GM18951 (cell line): ENCODE data around the gene CEP164.

ENCODE experiments used
- POLR2A ChIP-seq: IDR thresholded peaks from 4 replicates; pipeline ENCODE4 v1.6.1; 2011; ENCODE audit warnings: mild to moderate bottlenecking; ENCODE audit not compliant: insufficient read length, insufficient read depth; ENCODE audit errors: extremely low read depth
- in situ Hi-C: fragments of 300-500 bp; cut with MboI; formaldehyde crosslinking; loops from one replicate; pipeline ENCODE4 v1.12.0; 2022; ENCODE audit warnings: low sequenced_read_pairs, mixed read lengths, inconsistent platforms; ENCODE audit not compliant: unreplicated experiment

The CEP164 gene

DNA sequence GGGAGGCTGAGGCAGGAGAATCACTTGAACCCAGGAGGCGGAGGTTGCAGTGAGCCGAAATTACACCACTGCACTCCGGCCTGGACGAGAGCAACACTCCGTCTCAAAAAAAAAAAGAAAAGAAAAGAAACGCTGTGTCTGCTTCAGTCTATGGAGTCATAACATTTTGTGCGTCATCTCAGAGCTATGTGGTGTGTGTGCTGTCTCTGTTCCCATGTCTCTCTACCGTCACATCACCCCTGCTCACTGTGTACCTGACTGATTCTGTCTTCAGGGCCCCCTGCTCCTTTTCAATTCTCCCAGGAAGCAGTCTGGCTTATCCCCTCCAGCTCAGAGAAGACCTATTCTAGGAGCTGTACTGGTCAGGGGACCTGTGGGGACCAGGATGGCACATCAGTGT is 29.5 kb upstream of the CEP164 start:
- in situ Hi-C loops, result no loop called here
- no peak for TF ChIP-seq POLR2A

DNA sequence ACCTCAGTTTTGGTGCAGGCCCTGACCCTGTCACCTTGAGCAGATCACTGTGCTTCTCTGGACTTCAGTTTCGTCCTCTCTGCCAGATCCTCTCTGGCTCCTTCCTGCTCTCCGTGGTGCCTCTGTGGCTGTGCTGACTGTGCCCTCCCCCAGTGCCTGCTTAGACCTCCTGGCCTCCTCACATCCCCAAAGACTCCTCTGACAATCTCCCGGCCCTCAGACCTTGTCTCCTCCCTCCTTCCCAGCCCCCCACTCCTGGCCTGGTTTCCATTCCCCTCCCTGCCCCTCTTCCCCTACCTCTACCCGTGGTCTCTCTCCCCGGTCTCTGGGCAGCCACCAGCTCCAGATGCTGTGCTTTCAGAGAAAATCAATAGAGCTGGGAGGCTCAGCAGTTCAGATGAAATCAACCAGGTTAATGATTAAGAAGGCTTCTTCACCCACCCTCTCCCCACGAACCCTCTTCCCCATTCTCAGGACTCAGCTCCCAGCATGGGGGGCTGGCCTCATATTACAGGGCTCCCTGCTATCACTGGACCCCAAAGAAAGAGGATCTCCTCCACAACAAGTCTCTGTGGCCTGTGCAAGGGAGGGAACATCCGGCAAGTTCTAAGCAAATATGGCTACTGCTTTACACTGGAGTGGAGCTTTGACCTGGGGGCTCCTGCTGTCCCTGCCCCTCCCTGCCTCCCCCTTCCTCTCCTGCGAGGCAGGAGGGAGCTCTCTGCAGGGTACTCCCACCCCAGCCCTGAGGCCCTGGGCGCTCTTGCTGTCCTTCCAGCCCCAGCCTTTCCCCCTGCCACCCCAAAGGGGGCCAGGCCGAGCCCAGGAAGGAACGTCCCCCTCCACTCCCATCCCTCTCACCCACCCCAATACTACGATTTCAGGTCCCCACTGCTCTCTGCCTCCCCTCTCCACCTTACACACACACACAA is 28.0 kb upstream of the CEP164 start:
- no peak for TF ChIP-seq POLR2A
- in situ Hi-C loops, result no loop called here

DNA sequence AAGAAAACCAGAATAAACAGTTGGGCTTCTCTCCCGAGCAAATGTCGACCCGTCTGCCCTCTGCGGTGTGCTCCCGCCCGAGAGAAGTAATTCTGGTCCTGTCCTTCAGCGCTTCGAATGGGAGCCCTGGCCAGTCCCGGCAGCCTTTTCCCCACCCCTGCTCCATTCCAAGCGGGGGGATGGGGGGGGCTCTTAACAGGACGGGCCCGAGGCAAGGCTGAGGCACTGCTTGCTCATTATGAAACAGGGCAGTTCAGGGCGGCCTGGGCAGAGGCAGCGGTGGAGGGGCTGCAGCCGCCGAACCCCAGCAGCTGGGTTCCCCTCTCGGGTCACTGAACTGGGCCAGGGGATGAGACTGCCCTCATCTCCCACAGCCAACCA is 27.4 kb upstream of the CEP164 start:
- no peak for TF ChIP-seq POLR2A

DNA sequence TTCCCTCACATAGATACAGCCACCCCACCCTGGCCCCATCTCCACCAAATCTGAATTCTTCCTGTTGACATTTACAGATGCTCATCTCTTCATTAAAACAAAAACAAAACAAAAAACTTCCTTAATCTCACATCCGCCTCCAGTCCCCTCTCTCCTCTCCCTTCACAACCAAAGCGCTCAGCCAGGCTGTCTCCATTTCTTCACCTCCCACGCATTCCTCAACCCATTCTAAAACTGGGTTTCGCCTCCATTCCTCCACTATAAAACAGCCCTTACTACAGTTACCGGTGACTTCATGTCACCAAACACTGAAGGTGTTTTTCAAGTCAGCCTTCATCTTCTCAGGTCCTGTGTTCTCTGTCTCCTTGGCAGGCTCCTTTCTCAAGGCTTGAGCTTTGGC is 26.9 kb upstream of the CEP164 start:
- in situ Hi-C loops, result no loop called here
- TF ChIP-seq POLR2A, result no peak

More for the DNA sequence above, 27.4 kb upstream of the CEP164 start:
- in situ Hi-C loops, result no loop called here

DNA sequence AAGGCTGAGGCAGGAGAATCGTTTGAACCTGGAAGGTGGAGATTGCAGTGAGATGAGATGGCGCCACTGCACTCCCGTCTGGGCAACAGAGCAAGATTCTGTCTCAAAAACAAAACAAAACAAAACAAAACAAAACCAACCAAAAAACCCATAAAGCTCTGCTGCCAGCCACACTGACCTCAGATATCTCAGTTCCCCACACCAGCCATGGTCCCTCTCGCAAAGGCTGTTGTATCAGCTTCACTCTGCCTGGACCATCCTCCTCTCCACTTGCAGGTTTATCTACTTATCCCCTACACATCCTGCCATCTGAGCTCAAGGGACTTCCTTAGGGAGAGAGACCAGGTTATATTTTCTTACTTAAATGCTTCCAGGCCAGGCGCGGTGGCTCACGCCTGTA is 25.4 kb upstream of the CEP164 start:
- no peak for TF ChIP-seq POLR2A
- in situ Hi-C loops, result no loop called here

DNA sequence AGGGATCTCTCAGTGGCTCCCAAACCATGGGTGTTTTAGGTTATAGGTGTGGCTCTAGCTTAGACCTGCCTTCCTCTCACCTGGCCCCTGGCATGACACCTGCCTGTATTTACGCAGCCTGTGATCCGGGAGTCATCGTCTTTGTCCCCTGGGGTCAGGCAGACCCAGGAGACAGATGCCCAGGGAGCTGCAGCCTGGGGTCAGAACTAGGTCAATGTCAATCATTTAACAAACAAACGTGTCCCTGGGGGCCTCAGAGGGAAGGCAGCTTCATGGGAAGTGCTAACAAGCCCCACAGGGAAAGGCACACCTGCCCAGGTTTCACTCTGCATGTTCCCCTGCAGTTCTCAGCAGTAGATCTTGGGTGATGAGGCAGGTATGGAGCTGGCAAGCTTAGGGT is 24.6 kb upstream of the CEP164 start:
- in situ Hi-C loops, result no loop called here

DNA sequence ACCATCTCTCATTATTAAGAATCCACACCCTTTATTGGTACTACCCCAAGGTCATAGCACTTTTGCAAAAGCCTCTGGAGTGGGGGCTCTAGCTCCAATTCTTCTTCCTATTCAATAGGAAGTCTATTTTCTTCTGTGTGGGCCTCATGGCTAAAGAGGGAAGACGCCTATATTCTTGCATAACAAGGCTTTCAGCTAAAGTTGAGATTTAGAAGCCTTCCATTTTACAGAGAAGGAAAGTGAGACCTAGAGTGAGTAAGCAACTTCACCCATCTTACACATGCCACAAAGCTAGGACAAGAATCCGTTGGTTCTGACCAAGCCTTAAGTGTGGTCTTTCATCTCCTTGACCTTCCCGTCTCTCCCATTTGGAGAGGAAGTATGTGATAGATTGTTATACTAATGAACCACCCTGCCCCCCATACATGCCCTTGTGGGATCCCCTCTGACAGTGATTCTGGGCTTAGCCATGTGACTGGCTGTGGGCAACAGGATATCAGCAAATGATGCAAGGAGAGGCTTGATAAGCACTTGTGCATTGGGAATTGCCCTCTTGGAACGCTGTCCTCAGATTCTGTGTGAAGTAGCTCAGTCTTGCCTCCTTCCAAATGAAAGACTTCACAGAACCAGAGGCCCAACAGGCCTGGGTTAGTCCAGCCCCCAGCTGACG is 23.9 kb upstream of the CEP164 start:
- in situ Hi-C loops, result no loop called here
- no peak for TF ChIP-seq POLR2A

More for the DNA sequence above, 24.6 kb upstream of the CEP164 start:
- no peak for TF ChIP-seq POLR2A

DNA sequence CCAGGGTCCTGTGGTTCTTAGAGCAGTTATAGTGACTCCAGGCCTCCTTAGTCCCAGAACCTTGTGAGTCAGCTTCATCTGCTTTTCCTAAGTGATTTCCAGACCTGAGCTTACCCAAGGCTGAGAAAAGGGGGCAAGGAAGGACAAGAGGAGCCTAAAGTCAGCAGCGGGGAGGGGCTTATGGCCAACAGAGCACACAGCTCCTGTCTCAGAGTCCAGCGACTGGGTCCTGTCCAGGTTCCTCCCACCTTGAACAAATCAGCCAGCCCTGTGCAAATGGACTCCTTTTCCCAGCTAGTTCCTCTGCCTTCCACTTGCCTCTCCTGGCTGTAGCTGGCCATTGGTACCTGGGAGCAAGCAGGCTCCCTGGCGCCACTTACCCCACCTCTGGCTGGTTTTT is 22.5 kb upstream of the CEP164 start:
- in situ Hi-C loops, result no loop called here
- TF ChIP-seq POLR2A, result no peak

DNA sequence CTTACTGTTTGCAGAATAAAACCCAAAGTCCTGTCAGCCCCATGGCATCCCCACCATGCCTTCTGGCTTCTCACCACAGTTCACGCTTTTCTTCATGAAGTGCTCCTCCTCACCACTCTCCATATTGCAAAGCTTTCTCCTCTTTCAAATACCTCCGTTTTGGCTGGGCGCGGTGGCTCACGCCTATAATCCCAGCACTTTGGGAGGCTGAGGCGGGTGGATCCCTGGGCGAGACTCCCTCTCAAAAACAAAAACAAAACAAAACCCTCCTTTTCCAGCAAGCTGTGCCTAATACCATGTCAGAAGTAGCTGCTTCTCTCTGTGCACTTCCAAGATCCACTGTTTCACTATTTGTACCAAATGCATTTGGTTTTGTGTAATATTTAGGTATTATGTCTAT is 18.3 kb upstream of the CEP164 start:
- no peak for TF ChIP-seq POLR2A
- in situ Hi-C loops, result no loop called here

DNA sequence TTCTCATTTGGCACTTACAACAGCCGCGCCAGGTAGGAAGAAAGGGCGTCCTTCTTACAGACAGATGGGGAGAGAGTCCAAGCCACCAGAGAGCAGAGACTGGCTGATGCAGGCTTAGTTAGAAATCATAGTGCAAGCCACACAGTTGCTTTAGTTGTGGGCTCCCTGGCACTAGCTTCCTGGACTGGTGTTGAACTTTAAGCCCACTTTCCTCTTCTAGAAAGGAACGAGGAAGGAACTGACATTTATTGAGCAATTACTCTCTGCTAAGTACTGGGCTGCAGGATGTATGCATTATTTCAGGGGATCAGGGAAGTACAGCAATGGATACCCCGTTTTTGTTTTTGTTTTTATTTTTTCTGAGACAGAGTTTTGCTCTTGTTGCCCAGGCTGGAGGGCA is 14.6 kb upstream of the CEP164 start:
- TF ChIP-seq POLR2A, result no peak
- in situ Hi-C loops, result no loop called here

DNA sequence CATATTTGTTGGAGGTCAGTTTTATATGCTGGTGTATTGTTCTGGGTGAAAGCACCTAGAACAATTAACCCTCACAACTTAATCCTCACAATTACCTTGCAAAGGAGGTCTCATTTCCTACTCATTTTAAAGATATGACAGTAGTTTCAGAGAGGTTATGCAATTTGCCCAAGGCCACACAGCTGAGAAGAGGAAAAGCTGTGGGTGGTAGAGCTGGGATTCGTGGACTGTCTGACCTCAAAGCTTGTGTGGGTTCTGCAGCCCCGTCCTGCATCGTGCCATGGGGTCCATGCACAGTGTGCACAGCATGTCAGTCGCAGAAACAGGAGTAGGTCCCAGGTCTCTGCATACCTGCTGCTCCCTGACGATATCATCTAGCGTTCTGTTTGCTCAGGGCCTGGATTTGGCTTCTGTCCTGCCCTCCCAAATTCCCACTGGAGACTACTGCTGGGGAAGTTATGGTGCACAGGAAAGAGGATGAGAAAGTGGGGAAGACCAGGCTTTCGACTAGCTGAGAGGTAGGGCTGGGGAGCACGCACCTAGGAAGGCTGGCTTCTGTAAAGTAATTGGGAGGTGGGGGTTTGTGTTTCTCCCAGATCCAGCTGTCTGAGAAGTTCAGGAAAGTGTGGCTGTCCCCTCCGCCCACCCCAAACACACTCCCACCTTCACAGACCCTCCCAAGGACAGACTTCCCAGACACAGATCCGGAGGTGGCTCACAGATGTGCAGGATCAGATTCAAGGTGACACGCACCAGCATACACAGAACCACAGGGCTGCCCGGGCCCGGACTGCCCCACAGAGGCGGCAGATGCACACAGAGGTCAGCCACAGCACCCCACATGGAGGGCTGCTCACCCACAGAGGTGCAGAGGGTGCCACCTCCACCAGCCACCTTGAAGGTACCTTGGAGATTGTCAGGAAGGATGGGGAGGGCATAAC is 13.6 kb upstream of the CEP164 start:
- TF ChIP-seq POLR2A, result no peak

DNA sequence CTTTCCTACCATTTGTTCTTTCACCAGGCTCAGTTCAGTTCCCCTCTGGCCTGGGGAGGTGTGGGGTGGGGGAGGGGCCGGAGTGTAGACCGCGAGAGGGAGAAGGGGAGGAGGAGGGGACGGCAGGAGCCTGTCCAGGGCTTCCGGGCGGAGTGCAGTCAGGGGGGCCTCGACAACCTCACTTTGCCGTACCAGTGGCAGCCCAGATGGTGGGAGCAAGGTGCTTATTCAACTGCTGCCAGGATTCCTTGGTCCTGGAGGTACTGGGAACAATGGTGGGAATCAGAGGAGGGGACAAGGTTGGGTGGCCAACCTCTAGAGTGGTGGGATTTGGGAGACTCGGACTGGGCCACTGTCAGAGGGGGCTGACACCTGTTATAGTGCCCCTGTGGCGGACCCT is 12.8 kb upstream of the CEP164 start:
- TF ChIP-seq POLR2A, result no peak
- in situ Hi-C loops, result no loop called here

More for the DNA sequence above, 13.6 kb upstream of the CEP164 start:
- in situ Hi-C loops, result no loop called here
